ENCODE results near the gene ENHO. TPM values are rescaled to one million over a fixed set of nuclear protein-coding genes. Genes with fewer than 3 reads are reported as not detected.

The ENHO gene
- total and polyA plus RNA-seq, 5 experiments from 2014 or later, result 0.19 to 0.36 (median 0.23) TPM; not detected in 1

GRCh38 chr9:34562135-34562745 is 39.5 kb upstream of the ENHO start:
- Mint-ChIP-seq H3K4me1 (peaks cover 0 to 4% (median 0%) of the 10 kb centered on the region in 4 donors), H3K27me3 (peaks cover 27 to 67% (median 59%) of the 10 kb centered on the region in 5 donors), H3K4me3 (no peak overlapping the region), H3K36me3 (no peaks in the 10 kb centered on the region), H3K9me3 (peaks cover 0 to 4% (median 0%) of the 10 kb centered on the region in 9 donors), H3K27ac (no peak overlapping the region)
- no peak for DNase-seq
- POLR2A ChIA-PET, result no interaction called here
- ATAC-seq, result no peak

GRCh38 chr9:34560599-34561214 is 37.9 kb upstream of the ENHO start:
- POLR2A ChIA-PET, result no interaction called here

GRCh38 chr9:34559624-34560455 is 37.0 kb upstream of the ENHO start:
- Mint-ChIP-seq H3K27me3 (peaks cover 24 to 64% (median 57%) of the 10 kb centered on the region in 5 donors), H3K4me1 (peaks cover 0 to 4% (median 0%) of the 10 kb centered on the region in 4 donors), H3K27ac (no peak overlapping the region)

More at GRCh38 chr9:34560599-34561214, 37.9 kb upstream of the ENHO start:
- Mint-ChIP-seq H3K4me1 (peaks cover 0 to 4% (median 0%) of the 10 kb centered on the region in 4 donors), H3K27me3 (peaks cover 24 to 66% (median 59%) of the 10 kb centered on the region in 5 donors), H3K4me3 (no peak overlapping the region), H3K9me3 (peaks cover 0 to 4% (median 0%) of the 10 kb centered on the region in 9 donors), H3K36me3 (no peaks in the 10 kb centered on the region), H3K27ac (no peak overlapping the region)
- no peak for ATAC-seq
- peak in 1 of 10 donors; percentile 57 for DNase-seq

GRCh38 chr9:34558919-34559623 is 36.3 kb upstream of the ENHO start:
- Mint-ChIP-seq H3K9me3 (peaks cover 0 to 4% (median 0%) of the 10 kb centered on the region in 9 donors), H3K27me3 (peaks cover 23 to 64% (median 53%) of the 10 kb centered on the region in 5 donors), H3K27ac (peak overlapping the region in 1 of 10 donors; percentile 74), H3K4me1 (peaks cover 0 to 4% (median 0%) of the 10 kb centered on the region in 4 donors), H3K4me3 (no peak overlapping the region), H3K36me3 (no peaks in the 10 kb centered on the region)
- DNase-seq, result no peak
- no peak for ATAC-seq
- POLR2A ChIA-PET, result no interaction called here

More at GRCh38 chr9:34559624-34560455, 37.0 kb upstream of the ENHO start:
- ATAC-seq, result no peak
- Mint-ChIP-seq H3K36me3 (no peaks in the 10 kb centered on the region), H3K4me3 (no peak overlapping the region), H3K9me3 (peaks cover 0 to 4% (median 0%) of the 10 kb centered on the region in 9 donors)
- POLR2A ChIA-PET, result no interaction called here
- DNase-seq, result peak in 1 of 10 donors; percentile 38

- POLR2A ChIA-PET, result no interaction called here
- peaks cover 0 to 4% (median 0%) of the 10 kb centered on the region in 9 donors for H3K9me3 Mint-ChIP-seq
- ATAC-seq (no peak), DNase-seq (peak in 1 of 10 donors; percentile 30)
- no peaks in the 10 kb centered on the region for H3K36me3 Mint-ChIP-seq
- peaks cover 22 to 56% (median 46%) of the 10 kb centered on the region in 5 donors for H3K27me3 Mint-ChIP-seq
- peaks cover 0 to 2% (median 0%) of the 10 kb centered on the region in 4 donors for H3K4me1 Mint-ChIP-seq
- no peak overlapping the region for H3K27ac Mint-ChIP-seq
- H3K4me3 Mint-ChIP-seq, result no peak overlapping the region
Measured at GRCh38 chr9:34558364-34558763, 35.6 kb upstream of the ENHO start.

- Mint-ChIP-seq H3K27me3 (peaks cover 21 to 50% (median 40%) of the 10 kb centered on the region in 5 donors), H3K36me3 (no peaks in the 10 kb centered on the region), H3K9me3 (peaks cover 0 to 2% (median 0%) of the 10 kb centered on the region in 9 donors), H3K4me3 (no peak overlapping the region), H3K27ac (no peak overlapping the region), H3K4me1 (peaks cover 0 to 1% (median 0%) of the 10 kb centered on the region in 4 donors)
- POLR2A ChIA-PET, result no interaction called here
- DNase-seq (peak in 1 of 10 donors; percentile 49), ATAC-seq (no peak)
Measured at GRCh38 chr9:34557426-34558321, 34.9 kb upstream of the ENHO start.

- H3K36me3 Mint-ChIP-seq, result no peaks in the 10 kb centered on the region
- peaks cover 0 to 2% (median 0%) of the 10 kb centered on the region in 9 donors for H3K9me3 Mint-ChIP-seq
- no peak for ATAC-seq
- H3K4me1 Mint-ChIP-seq, result peaks cover 0 to 1% (median 0%) of the 10 kb centered on the region in 4 donors
- no peak overlapping the region for H3K4me3 Mint-ChIP-seq
- no peak overlapping the region for H3K27ac Mint-ChIP-seq
- POLR2A ChIA-PET, result no interaction called here
- DNase-seq, result peak in 1 of 10 donors; percentile 23
- peaks cover 21 to 51% (median 40%) of the 10 kb centered on the region in 5 donors for H3K27me3 Mint-ChIP-seq
Measured at GRCh38 chr9:34556949-34557348, 34.2 kb upstream of the ENHO start.

GRCh38 chr9:34555936-34556525 is 33.2 kb upstream of the ENHO start:
- H3K27ac Mint-ChIP-seq, result no peak overlapping the region
- H3K9me3 Mint-ChIP-seq, result no peaks in the 10 kb centered on the region
- POLR2A ChIA-PET, result no interaction called here
- no peaks in the 10 kb centered on the region for H3K36me3 Mint-ChIP-seq
- H3K4me3 Mint-ChIP-seq, result no peak overlapping the region
- DNase-seq, result peak in 1 of 10 donors; percentile 31
- peaks cover 18 to 50% (median 40%) of the 10 kb centered on the region in 5 donors for H3K27me3 Mint-ChIP-seq
- peaks cover 0 to 1% (median 0%) of the 10 kb centered on the region in 4 donors for H3K4me1 Mint-ChIP-seq
- no peak for ATAC-seq

- POLR2A ChIA-PET, result no interaction called here
- Mint-ChIP-seq H3K9me3 (no peaks in the 10 kb centered on the region), H3K4me3 (no peak overlapping the region), H3K27me3 (peaks cover 18 to 49% (median 40%) of the 10 kb centered on the region in 5 donors), H3K4me1 (peaks cover 0 to 1% (median 0%) of the 10 kb centered on the region in 4 donors), H3K36me3 (no peaks in the 10 kb centered on the region), H3K27ac (no peak overlapping the region)
- ATAC-seq, result no peak
- DNase-seq, result peak in 1 of 10 donors; percentile 54
Measured at GRCh38 chr9:34555500-34555899, 32.7 kb upstream of the ENHO start.

GRCh38 chr9:34555002-34555348 is 32.2 kb upstream of the ENHO start:
- peaks cover 13 to 45% (median 36%) of the 10 kb centered on the region in 5 donors for H3K27me3 Mint-ChIP-seq
- POLR2A ChIA-PET, result no interaction called here
- H3K9me3 Mint-ChIP-seq, result no peaks in the 10 kb centered on the region
- ATAC-seq (no peak), DNase-seq (peak in 1 of 10 donors; percentile 42)
- H3K27ac Mint-ChIP-seq, result no peak overlapping the region
- no peak overlapping the region for H3K4me3 Mint-ChIP-seq
- no peaks in the 10 kb centered on the region for H3K36me3 Mint-ChIP-seq
- no peaks in the 10 kb centered on the region for H3K4me1 Mint-ChIP-seq

GRCh38 chr9:34554211-34555001 is 31.6 kb upstream of the ENHO start:
- DNase-seq (peak in 1 of 10 donors; percentile 32), ATAC-seq (no peak)
- peaks cover 12 to 42% (median 32%) of the 10 kb centered on the region in 5 donors for H3K27me3 Mint-ChIP-seq
- H3K36me3 Mint-ChIP-seq, result no peaks in the 10 kb centered on the region
- no peak overlapping the region for H3K4me3 Mint-ChIP-seq
- H3K4me1 Mint-ChIP-seq, result no peaks in the 10 kb centered on the region
- POLR2A ChIA-PET, result no interaction called here
- H3K9me3 Mint-ChIP-seq, result no peaks in the 10 kb centered on the region
- H3K27ac Mint-ChIP-seq, result peak overlapping the region in 1 of 10 donors; percentile 48

All from naive thymus-derived CD8-positive, alpha-beta T cell (primary cell).